Effector memory CD4-positive, alpha-beta T cell (primary cell): ENCODE results near the gene SLC39A5.

Experiments
- DNase-seq, 3 donors: peaks; one replicate each; pipeline ENCODE4 v3.0.0-alpha.2; 2020
- H3K27ac ChIP-seq: 2 replicates; pipeline ENCODE4 v1.7.0; 2013; ENCODE audit warnings: mild to moderate bottlenecking, low read length, moderate library complexity; ENCODE audit not compliant: insufficient read depth, poor library complexity, severe bottlenecking
- H3K27me3 ChIP-seq: replicated peaks from 2 replicates; pipeline ENCODE4 v1.7.0; 2013; ENCODE audit warnings: mild to moderate bottlenecking, low read length; ENCODE audit not compliant: insufficient read depth, control insufficient read depth, poor library complexity, severe bottlenecking
- H3K36me3 ChIP-seq: 2 replicates; pipeline ENCODE4 v1.7.0; 2013; ENCODE audit warnings: mild to moderate bottlenecking, low read length, moderate library complexity; ENCODE audit not compliant: control insufficient read depth, insufficient read depth
- H3K4me1 ChIP-seq: 2 replicates; pipeline ENCODE4 v1.7.0; 2013; ENCODE audit warnings: low read length, mild to moderate bottlenecking; ENCODE audit not compliant: control insufficient read depth, insufficient read depth, poor library complexity, severe bottlenecking
- H3K4me3 ChIP-seq: 2 replicates; pipeline ENCODE4 v1.7.0; 2013; ENCODE audit warnings: low read length, low read depth, mild to moderate bottlenecking; ENCODE audit not compliant: insufficient read depth, poor library complexity, severe bottlenecking
- H3K9me3 ChIP-seq: 2 replicates; pipeline ENCODE4 v1.7.0; 2013; ENCODE audit warnings: mild to moderate bottlenecking, low read length, moderate library complexity; ENCODE audit not compliant: control insufficient read depth

Gene SLC39A5

DNA sequence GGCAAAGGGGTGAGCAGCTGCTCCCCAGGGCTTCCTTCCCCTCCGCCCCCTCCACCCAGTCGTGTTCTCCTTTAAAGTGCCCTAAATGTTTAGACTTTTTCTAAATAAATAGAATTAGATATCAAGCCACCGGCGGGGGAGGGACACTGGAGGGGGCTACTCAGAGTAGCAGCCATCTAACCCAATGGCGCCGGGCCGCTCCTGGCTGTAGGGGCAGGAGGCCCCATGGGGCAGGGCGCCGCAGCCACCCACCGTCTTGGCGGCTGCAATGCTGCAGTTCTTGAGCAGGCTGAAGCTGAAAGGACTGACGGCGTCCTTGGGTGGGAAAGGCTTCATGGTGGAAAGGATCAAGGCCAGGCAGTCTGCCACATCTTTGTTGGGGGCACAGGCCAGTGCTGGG lies 13.1 kb downstream of the SLC39A5 start:
- DNase-seq, result no peak

DNA sequence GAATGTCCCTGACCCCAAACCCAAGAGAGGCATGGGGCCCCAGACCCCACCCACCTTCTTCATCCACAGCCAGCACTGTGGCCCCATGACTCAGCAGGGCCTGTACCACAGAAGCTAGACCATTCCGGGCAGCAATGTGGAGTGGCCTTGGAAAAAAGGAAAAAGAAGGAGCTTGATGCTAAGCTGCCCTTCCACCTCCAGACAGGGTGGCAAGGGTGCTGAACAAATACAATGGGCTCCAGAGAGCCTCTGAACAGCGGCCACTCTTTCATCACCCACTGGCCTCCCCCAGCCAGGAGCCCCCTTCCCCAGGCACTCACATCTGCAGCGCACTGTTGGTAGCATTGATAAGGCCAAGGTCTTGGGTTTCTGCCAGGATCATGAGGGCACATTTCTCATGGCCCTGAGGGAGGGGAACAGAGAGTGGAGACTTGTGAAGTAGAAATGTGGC lies 13.9 kb downstream of the SLC39A5 start:
- DNase-seq, result no peak
- Histone ChIP-seq H3K27ac (no peak overlapping the region), H3K4me3 (no peak overlapping the region)

More for the DNA sequence above, 13.1 kb downstream of the SLC39A5 start:
- Histone ChIP-seq H3K4me3 (no peak overlapping the region), H3K36me3 (peaks cover 81% of the 10 kb centered on the region), H3K9me3 (no peaks in the 10 kb centered on the region), H3K27ac (no peak overlapping the region), H3K27me3 (no peaks in the 10 kb centered on the region), H3K4me1 (no peaks in the 10 kb centered on the region)

DNA sequence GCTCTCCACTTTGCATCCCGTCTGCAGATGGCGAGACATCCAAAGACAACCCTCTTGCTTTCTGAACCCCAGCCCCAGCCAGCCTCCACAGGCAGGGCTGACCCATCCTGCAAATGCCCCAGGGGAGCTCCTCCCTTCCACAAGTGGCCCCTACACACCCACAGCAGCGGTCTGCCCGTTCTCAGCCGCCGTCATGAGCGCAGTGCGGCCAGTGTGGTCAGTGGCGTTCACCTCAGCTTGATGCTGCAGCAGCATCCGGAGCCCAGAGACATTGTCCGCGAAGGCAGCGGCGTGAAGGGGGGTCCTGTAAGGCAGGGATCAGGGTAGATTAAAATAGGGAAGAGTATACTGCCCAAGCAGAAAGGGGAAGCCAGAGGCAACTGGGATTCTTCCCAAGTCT lies 14.6 kb downstream of the SLC39A5 start:
- Histone ChIP-seq H3K27me3 (no peaks in the 10 kb centered on the region), H3K27ac (no peak overlapping the region), H3K4me1 (no peaks in the 10 kb centered on the region), H3K36me3 (peaks cover 91% of the 10 kb centered on the region), H3K4me3 (no peak overlapping the region), H3K9me3 (no peaks in the 10 kb centered on the region)
- no peak for DNase-seq

More for the DNA sequence above, 13.9 kb downstream of the SLC39A5 start:
- Histone ChIP-seq H3K36me3 (peaks cover 89% of the 10 kb centered on the region), H3K27me3 (no peaks in the 10 kb centered on the region), H3K9me3 (no peaks in the 10 kb centered on the region), H3K4me1 (no peaks in the 10 kb centered on the region)

DNA sequence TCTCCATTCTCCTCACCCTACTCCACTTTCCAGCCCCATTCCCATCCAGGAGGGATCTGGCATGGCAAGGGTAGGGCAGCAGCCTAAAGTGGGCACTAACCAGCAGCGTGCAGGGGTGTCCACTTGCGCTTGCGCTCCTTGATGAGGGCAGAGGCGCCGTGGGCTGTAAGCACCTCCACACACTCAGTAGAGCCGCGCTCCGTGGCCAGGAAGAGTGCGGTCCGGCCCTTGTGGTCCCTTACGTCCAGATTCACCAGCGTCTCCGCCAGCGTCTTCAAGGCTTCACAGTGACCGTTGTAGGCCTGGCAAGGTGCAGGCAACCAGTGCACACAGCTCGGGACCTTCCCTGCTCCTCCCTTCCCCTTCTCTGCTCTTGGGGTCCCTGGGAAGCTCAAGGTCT lies 18.1 kb downstream of the SLC39A5 start:
- no peak for DNase-seq
- Histone ChIP-seq H3K9me3 (no peaks in the 10 kb centered on the region), H3K27ac (no peak overlapping the region), H3K27me3 (no peaks in the 10 kb centered on the region), H3K4me1 (no peaks in the 10 kb centered on the region), H3K4me3 (no peak overlapping the region), H3K36me3 (peaks cover 74% of the 10 kb centered on the region)

DNA sequence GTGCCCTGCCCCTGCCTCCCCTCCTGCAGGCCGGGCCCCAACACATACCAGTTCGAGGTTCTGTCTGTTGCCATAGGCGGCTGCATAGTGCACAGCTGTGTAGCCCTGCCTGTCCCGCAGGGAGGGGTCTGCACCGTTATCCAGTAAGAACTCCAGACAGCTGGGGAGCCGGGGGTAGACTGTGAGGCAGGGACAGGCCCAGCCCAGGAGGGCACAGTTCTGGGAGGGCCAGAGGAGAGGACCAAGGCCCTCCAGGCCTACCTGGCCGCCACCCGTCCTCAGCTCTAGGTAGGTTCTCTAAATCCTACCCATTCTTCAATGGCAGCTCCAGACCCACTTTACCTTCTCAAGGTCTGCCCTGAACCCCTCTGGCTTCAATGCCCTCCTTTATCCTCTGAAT lies 18.9 kb downstream of the SLC39A5 start:
- H3K4me3 ChIP-seq, result no peak overlapping the region
- peaks cover 74% of the 10 kb centered on the region for H3K36me3 ChIP-seq
- no peaks in the 10 kb centered on the region for H3K27me3 ChIP-seq
- H3K4me1 ChIP-seq, result no peaks in the 10 kb centered on the region
- no peaks in the 10 kb centered on the region for H3K9me3 ChIP-seq
- no peak for DNase-seq
- H3K27ac ChIP-seq, result no peak overlapping the region

DNA sequence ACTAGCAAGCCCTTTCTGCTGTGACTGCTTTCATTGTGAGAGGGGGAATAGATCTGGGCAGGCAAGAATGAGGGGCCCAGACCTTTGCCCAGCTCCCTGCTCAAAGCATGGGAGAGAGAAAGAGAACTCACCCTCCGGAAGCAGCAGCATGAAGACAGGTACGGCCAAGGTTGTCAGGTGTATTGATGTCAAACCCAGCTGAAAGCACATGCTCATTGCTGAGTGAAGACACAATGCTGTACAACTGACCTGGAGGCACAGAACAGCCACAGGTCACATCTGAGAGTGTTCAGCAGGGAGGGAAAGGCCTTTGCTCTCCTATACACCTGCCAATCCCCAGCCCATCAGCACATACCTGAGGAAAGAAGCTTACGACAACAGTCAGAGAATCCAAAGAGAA lies 22.8 kb downstream of the SLC39A5 start:
- DNase-seq, result no peak
- Histone ChIP-seq H3K36me3 (peaks cover 54% of the 10 kb centered on the region), H3K27me3 (no peaks in the 10 kb centered on the region), H3K4me3 (no peak overlapping the region), H3K9me3 (no peaks in the 10 kb centered on the region), H3K4me1 (peaks cover 12% of the 10 kb centered on the region), H3K27ac (no peak overlapping the region)

DNA sequence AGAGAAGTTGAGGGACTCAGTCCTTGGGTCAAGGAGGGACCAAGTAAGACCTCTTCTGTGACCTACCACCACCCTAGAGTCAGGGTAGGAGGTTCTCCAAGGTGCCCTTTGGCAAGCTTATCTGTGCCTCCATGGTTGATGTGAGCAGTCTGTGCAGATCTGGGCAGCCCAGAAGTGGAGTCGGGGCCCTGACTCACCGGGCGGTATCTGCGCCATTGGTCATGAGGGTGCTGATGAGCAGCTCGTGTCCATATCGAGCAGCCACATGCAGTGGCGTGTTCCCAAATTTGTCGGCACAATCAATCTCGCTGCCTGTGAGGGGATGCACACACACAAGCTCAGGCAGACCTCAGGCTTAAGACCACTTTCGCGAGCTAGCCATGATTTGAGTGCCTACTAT lies 23.2 kb downstream of the SLC39A5 start:
- Histone ChIP-seq H3K9me3 (no peaks in the 10 kb centered on the region), H3K4me3 (no peak overlapping the region), H3K4me1 (peaks cover 12% of the 10 kb centered on the region), H3K27me3 (no peaks in the 10 kb centered on the region), H3K27ac (no peak overlapping the region), H3K36me3 (peaks cover 50% of the 10 kb centered on the region)
- no peak for DNase-seq

DNA sequence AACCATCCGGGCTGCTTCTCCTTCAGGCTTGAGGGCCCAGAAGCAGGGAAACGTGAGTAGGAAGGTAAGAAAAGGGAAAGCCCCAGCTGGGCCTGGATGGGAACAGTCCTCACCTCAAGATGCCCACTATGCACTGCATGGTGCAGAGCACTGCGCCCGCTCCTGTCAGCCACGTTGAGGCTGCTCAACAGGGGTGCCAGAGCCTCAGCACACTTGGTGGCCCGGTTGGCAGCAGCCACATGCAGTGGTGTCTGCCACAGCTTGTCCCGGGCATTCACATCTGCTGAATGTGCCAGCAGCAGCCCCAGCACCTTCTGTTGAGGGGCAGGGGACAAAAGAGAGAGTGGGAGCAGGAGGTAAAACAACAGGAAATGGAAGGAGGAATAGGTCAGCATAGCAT lies 25.8 kb downstream of the SLC39A5 start:
- Histone ChIP-seq H3K27ac (no peak overlapping the region), H3K4me3 (no peak overlapping the region)
- no peak for DNase-seq

DNA sequence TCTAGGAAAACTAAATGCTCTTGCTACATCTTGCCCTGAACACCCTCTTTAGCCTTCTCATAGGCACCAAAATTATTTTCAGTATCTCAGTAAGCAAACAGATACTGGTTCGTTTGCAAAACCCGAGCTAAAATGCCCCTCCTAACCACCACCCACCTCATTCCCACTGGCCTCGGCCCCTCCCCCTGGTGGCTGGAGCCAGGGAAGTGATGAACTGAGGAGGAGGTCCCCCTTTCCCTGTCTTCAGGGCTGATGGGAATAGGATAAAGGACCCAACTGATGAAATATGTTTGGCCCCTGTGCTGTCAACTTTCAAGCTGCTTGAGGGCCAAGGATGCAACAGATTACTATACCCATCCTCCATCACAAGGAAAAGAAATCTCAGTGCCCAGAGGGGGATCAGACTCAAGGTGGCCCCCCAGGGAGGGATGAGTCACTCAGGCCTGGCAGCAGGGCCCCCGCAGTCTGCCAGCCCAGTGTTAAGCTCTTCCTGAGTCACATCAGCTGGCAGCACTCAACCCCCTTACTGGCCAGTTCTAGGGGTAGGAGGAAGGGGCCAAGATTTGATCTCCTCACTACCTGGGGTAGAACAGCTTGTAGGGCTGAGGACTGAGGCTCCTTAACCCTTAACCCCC lies 26.6 kb downstream of the SLC39A5 start:
- no peaks in the 10 kb centered on the region for H3K27me3 ChIP-seq
- H3K4me3 ChIP-seq, result no peak overlapping the region
- DNase-seq, result no peak
- H3K36me3 ChIP-seq, result peaks cover 35% of the 10 kb centered on the region
- no peak overlapping the region for H3K27ac ChIP-seq
- H3K9me3 ChIP-seq, result no peaks in the 10 kb centered on the region
- H3K4me1 ChIP-seq, result peaks cover 19% of the 10 kb centered on the region

More for the DNA sequence above, 25.8 kb downstream of the SLC39A5 start:
- Histone ChIP-seq H3K36me3 (peaks cover 37% of the 10 kb centered on the region), H3K9me3 (no peaks in the 10 kb centered on the region), H3K4me1 (peaks cover 19% of the 10 kb centered on the region), H3K27me3 (no peaks in the 10 kb centered on the region)

DNA sequence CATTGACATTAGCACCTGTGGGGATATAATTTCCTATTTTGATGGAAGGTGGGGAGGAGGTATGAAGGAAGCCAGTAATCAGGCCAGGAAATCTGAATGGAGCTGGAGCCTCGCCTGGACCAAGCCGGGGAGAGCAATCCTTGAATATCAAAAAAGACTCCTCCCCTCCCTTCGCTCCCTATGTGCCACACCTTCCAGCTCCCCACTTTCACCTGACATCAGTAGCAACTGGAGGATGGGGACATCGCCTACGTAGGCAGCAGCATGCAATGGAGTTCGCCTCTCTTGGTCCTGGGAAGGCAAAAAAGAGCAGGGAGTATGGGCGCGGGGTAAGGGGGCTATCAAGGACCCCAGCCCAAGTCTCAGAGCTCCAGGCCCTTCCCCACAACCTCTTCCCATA lies 27.2 kb downstream of the SLC39A5 start:
- Histone ChIP-seq H3K4me3 (peak overlapping the region; percentile 67), H3K36me3 (peaks cover 29% of the 10 kb centered on the region), H3K4me1 (peaks cover 19% of the 10 kb centered on the region), H3K27ac (peak overlapping the region; percentile 71), H3K27me3 (no peaks in the 10 kb centered on the region), H3K9me3 (no peaks in the 10 kb centered on the region)
- DNase-seq, result no peak
